SU-DHL-6 (cell line): ENCODE results near the gene NFATC2IP.

Experiments used
- H2AFZ ChIP-seq: fragments of 200-600 bp; sonication (generic); 2 replicates; pipeline ENCODE4 v1.6.1; 2014; ENCODE audit warnings: low read depth, mild to moderate bottlenecking, moderate library complexity, mixed read lengths, antibody characterized with exemption, low read length; ENCODE audit not compliant: severe bottlenecking
- H3F3A ChIP-seq: fragments of 200-600 bp; shearing (Covaris generic); 2 replicates; pipeline ENCODE4 v1.6.0; 2016; ENCODE audit warnings: antibody characterized with exemption, mild to moderate bottlenecking; ENCODE audit not compliant: insufficient read depth
- H3K27ac ChIP-seq: fragments of 200-600 bp; sonication (generic); 2 replicates; pipeline ENCODE4 v1.5.1; 2016; ENCODE audit warnings: low read depth, mild to moderate bottlenecking, low read length, moderate library complexity, mixed read lengths
- H3K27me3 ChIP-seq: fragments of 200-600 bp; sonication (generic), shearing (Covaris generic); 2 replicates; pipeline ENCODE4 v1.6.0; 2014; ENCODE audit warnings: mild to moderate bottlenecking, low read length
- H3K36me3 ChIP-seq: fragments of 200-600 bp; sonication (generic); 2 replicates; pipeline ENCODE4 v1.6.1; 2014; ENCODE audit warnings: mild to moderate bottlenecking, low read length, mixed read lengths
- H3K4me2 ChIP-seq: fragments of 300-600, 200-600 bp; shearing (Covaris generic), sonication (generic); 2 replicates; pipeline ENCODE4 v1.6.0; 2014; ENCODE audit warnings: low read length, low read depth, mild to moderate bottlenecking; ENCODE audit not compliant: poor library complexity, severe bottlenecking
- H3K4me3 ChIP-seq: fragments of 200-600 bp; sonication (generic); 2 replicates; pipeline ENCODE4 v1.5.1; 2014; ENCODE audit warnings: antibody characterized with exemption, low read length, mild to moderate bottlenecking, mixed read lengths; ENCODE audit not compliant: insufficient read depth, poor library complexity, severe bottlenecking
- H3K79me2 ChIP-seq: fragments of 200-600 bp; sonication (generic); 2 replicates; pipeline ENCODE4 v1.6.1; 2014; ENCODE audit warnings: mild to moderate bottlenecking, low read length, moderate library complexity; ENCODE audit not compliant: insufficient read depth
- H3K9ac ChIP-seq: fragments of 200-600 bp; sonication (generic); 2 replicates; pipeline ENCODE4 v1.7.0; 2014; ENCODE audit warnings: mild to moderate bottlenecking, low read length
- H3K9me2 ChIP-seq: fragments of 200-600 bp; sonication (generic); replicated peaks from 2 replicates; pipeline ENCODE4 v1.6.1; 2014; ENCODE audit warnings: low read length; ENCODE audit not compliant: insufficient read depth
- H3K9me3 ChIP-seq: fragments of 200-600 bp; sonication (generic); 2 replicates; pipeline ENCODE4 v1.6.1; 2014; ENCODE audit warnings: low read length, mixed read lengths; ENCODE audit not compliant: insufficient read depth
- H4K20me1 ChIP-seq: fragments of 200-600 bp; sonication (generic); 2 replicates; pipeline ENCODE4 v1.6.1; 2014; ENCODE audit warnings: low read depth, mild to moderate bottlenecking, antibody characterized with exemption, low read length, moderate library complexity, mixed read lengths
- EZH2phosphoT487 ChIP-seq: fragments of 200-600 bp; sonication (generic), shearing (Covaris generic); conservative IDR thresholded peaks from 2 replicates; pipeline ENCODE4 v1.6.1; 2018; ENCODE audit warnings: mild to moderate bottlenecking, antibody characterized with exemption, low read length, moderate library complexity, mixed read lengths
- TF ChIP-seq, protein P1 (sequence below): fragments of 200-600 bp; sonication (generic); IDR thresholded peaks from one replicate; pipeline ENCODE4 v1.5.1; 2017; ENCODE audit warnings: antibody characterized with exemption, mild to moderate bottlenecking, low read length, moderate library complexity; ENCODE audit not compliant: insufficient read depth, poor library complexity, severe bottlenecking

Gene NFATC2IP

DNA sequence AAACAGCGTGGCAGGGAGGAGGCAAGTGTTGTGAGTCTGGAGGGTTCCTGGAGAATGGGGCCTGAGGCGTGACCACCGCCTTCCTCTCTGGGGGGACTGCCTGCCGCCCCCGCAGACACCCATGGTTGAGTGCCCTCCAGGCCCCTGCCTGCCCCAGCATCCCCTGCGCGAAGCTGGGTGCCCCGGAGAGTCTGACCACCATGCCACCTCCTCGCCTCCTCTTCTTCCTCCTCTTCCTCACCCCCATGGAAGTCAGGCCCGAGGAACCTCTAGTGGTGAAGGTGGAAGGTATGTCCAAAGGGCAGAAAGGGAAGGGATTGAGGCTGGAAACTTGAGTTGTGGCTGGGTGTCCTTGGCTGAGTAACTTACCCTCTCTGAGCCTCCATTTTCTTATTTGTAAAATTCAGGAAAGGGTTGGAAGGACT lies 18.9 kb upstream of the NFATC2IP start, which contains the start of gene CD19:
Gene CD19 (plus strand): TSS at position 171 of the 425 bp plus-strand sequence. CDS start 30 bp downstream, at position 201.
- peak within 1 kb of the TSS; percentile 93 for H3K4me2 ChIP-seq
- H3K9ac ChIP-seq = peak within 1 kb of the TSS; percentile 91
- no peaks in the 10 kb centered on the region for H3K9me3 ChIP-seq
- peaks cover 16% of the 10 kb centered on the region for H3K79me2 ChIP-seq
- no peaks in the 10 kb centered on the region for H3K9me2 ChIP-seq
- peak within 1 kb of the TSS; percentile 38 for H2AFZ ChIP-seq
- peak within 1 kb of the TSS; percentile 78 for H3K4me3 ChIP-seq
- no peaks in the 10 kb centered on the region for H3K27me3 ChIP-seq
- TF ChIP-seq, protein P1, sequence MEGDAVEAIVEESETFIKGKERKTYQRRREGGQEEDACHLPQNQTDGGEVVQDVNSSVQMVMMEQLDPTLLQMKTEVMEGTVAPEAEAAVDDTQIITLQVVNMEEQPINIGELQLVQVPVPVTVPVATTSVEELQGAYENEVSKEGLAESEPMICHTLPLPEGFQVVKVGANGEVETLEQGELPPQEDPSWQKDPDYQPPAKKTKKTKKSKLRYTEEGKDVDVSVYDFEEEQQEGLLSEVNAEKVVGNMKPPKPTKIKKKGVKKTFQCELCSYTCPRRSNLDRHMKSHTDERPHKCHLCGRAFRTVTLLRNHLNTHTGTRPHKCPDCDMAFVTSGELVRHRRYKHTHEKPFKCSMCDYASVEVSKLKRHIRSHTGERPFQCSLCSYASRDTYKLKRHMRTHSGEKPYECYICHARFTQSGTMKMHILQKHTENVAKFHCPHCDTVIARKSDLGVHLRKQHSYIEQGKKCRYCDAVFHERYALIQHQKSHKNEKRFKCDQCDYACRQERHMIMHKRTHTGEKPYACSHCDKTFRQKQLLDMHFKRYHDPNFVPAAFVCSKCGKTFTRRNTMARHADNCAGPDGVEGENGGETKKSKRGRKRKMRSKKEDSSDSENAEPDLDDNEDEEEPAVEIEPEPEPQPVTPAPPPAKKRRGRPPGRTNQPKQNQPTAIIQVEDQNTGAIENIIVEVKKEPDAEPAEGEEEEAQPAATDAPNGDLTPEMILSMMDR = no peak
- TF ChIP-seq EZH2phosphoT487 = no peak
- H3K36me3 ChIP-seq = peaks cover 5% of the 10 kb centered on the region; the same call in 1 of the 2 replicates
- no peaks in the 10 kb centered on the region for H4K20me1 ChIP-seq
- peak within 1 kb of the TSS; percentile 84 for H3K27ac ChIP-seq
- H3F3A ChIP-seq = peaks cover 32% of the 10 kb centered on the region

DNA sequence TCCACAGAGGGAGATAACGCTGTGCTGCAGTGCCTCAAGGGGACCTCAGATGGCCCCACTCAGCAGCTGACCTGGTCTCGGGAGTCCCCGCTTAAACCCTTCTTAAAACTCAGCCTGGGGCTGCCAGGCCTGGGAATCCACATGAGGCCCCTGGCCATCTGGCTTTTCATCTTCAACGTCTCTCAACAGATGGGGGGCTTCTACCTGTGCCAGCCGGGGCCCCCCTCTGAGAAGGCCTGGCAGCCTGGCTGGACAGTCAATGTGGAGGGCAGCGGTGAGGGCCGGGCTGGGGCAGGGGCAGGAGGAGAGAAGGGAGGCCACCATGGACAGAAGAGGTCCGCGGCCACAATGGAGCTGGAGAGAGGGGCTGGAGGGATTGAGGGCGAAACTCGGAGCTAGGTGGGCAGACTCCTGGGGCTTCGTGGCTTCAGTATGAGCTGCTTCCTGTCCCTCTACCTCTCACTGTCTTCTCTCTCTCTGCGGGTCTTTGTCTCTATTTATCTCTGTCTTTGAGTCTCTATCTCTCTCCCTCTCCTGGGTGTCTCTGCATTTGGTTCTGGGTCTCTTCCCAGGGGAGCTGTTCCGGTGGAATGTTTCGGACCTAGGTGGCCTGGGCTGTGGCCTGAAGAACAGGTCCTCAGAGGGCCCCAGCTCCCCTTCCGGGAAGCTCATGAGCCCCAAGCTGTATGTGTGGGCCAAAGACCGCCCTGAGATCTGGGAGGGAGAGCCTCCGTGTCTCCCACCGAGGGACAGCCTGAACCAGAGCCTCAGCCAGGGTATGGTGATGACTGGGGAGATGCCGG lies 18.2 kb upstream of the NFATC2IP start:
- peaks cover 5% of the 10 kb centered on the region; the same call in 1 of the 2 replicates for H3K36me3 ChIP-seq
- H3K79me2 ChIP-seq = peaks cover 16% of the 10 kb centered on the region
- no peaks in the 10 kb centered on the region for H3K27me3 ChIP-seq
- peaks cover 29% of the 10 kb centered on the region for H3F3A ChIP-seq
- peak overlapping the region; percentile 91 for H3K9ac ChIP-seq
- H2AFZ ChIP-seq = peak overlapping the region; percentile 38
- H3K9me3 ChIP-seq = no peaks in the 10 kb centered on the region
- TF ChIP-seq, protein P1 = no peak
- no peak for TF ChIP-seq EZH2phosphoT487
- H3K4me2 ChIP-seq = peak overlapping the region; percentile 93
- H3K9me2 ChIP-seq = no peaks in the 10 kb centered on the region
- peak overlapping the region; percentile 78 for H3K4me3 ChIP-seq
- H3K27ac ChIP-seq = peak overlapping the region; percentile 84
- no peaks in the 10 kb centered on the region for H4K20me1 ChIP-seq

DNA sequence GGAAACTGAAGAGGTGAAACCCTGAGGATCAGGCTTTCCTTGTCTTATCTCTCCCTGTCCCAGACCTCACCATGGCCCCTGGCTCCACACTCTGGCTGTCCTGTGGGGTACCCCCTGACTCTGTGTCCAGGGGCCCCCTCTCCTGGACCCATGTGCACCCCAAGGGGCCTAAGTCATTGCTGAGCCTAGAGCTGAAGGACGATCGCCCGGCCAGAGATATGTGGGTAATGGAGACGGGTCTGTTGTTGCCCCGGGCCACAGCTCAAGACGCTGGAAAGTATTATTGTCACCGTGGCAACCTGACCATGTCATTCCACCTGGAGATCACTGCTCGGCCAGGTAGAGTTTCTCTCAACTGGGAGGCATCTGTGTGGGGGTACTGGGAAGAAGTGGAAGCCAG lies 17.6 kb upstream of the NFATC2IP start:
- no peak overlapping the region for H2AFZ ChIP-seq
- peak overlapping the region; percentile 91 for H3K9ac ChIP-seq

More for the DNA sequence above, 17.6 kb upstream of the NFATC2IP start:
- Histone ChIP-seq H4K20me1 (no peaks in the 10 kb centered on the region), H3K27me3 (no peaks in the 10 kb centered on the region), H3K79me2 (peaks cover 16% of the 10 kb centered on the region), H3K36me3 (peaks cover 5% of the 10 kb centered on the region; the same call in 1 of the 2 replicates), H3F3A (peaks cover 29% of the 10 kb centered on the region), H3K27ac (peak overlapping the region; percentile 84), H3K9me3 (no peaks in the 10 kb centered on the region), H3K4me2 (peak overlapping the region; percentile 93), H3K9me2 (no peaks in the 10 kb centered on the region), H3K4me3 (peak overlapping the region; percentile 78)
- no peak for TF ChIP-seq EZH2phosphoT487
- TF ChIP-seq, protein P1 = no peak
